Astrocyte (in vitro differentiated cells and primary cell): ENCODE measurements around the gene CRTC1. TPM values are rescaled to one million over a fixed set of nuclear protein-coding genes. Genes with fewer than 3 reads are reported as not detected.

Source experiments
- DNase-seq: peaks from one replicate; pipeline ENCODE4 v3.0.0-alpha.2; 2010; ENCODE audit warnings: low read depth
- FAIRE-seq: peaks from 2 replicates; lab custom pipeline; 2011; peaks lifted over from hg19 to GRCh38; lab: Jason Lieb, UNC
- H2AFZ ChIP-seq: 2 replicates; pipeline ENCODE4 v1.6.0; 2012; ENCODE audit warnings: low read depth, low read length, inconsistent platforms
- H3K27ac ChIP-seq: 2 replicates; pipeline ENCODE4 v1.5.1; 2011; ENCODE audit warnings: low read depth, low read length, inconsistent platforms
- H3K27me3 ChIP-seq: 2 replicates; pipeline ENCODE4 v1.6.0; 2011; ENCODE audit warnings: low read length, inconsistent platforms; ENCODE audit not compliant: insufficient read depth
- H3K36me3 ChIP-seq: 2 replicates; pipeline ENCODE4 v1.5.1; 2011; ENCODE audit warnings: low read length, inconsistent platforms; ENCODE audit not compliant: insufficient read depth
- H3K4me1 ChIP-seq: 2 replicates; pipeline ENCODE4 v1.5.1; 2011; ENCODE audit warnings: low read length, inconsistent platforms; ENCODE audit not compliant: insufficient read depth
- H3K4me2 ChIP-seq: 2 replicates; pipeline ENCODE4 v1.6.0; 2012; ENCODE audit warnings: low read length, inconsistent platforms
- H3K4me3 ChIP-seq: 2 replicates; pipeline ENCODE4 v1.5.1; 2011; ENCODE audit warnings: low read depth, mild to moderate bottlenecking, low read length, inconsistent platforms; ENCODE audit not compliant: insufficient read depth
- H3K79me2 ChIP-seq: 2 replicates; pipeline ENCODE4 v1.6.0; 2012; ENCODE audit warnings: mild to moderate bottlenecking, low read length, inconsistent platforms; ENCODE audit not compliant: insufficient read depth
- H3K9ac ChIP-seq: 2 replicates; pipeline ENCODE4 v1.6.0; 2012; ENCODE audit warnings: mild to moderate bottlenecking, low read length, inconsistent platforms
- H3K9me3 ChIP-seq: 2 replicates; pipeline ENCODE4 v1.5.1; 2012; ENCODE audit warnings: low read depth, mild to moderate bottlenecking, low read length, inconsistent platforms; ENCODE audit not compliant: insufficient read depth
- H4K20me1 ChIP-seq: 2 replicates; pipeline ENCODE4 v1.6.0; 2012; ENCODE audit warnings: low read length, inconsistent platforms; ENCODE audit not compliant: insufficient read depth
- H3K27ac Mint-ChIP-seq: one replicate; pipeline ENCODE4 v1.8.0; 2021; ENCODE audit warnings: mild to moderate bottlenecking, mixed read lengths; ENCODE audit not compliant: unreplicated experiment
- H3K27me3 Mint-ChIP-seq: one replicate; pipeline ENCODE4 v1.8.0; 2021; ENCODE audit warnings: low read depth, mixed read lengths; ENCODE audit not compliant: unreplicated experiment
- H3K36me3 Mint-ChIP-seq: one replicate; pipeline ENCODE4 v1.8.0; 2021; ENCODE audit warnings: low read depth, mixed read lengths; ENCODE audit not compliant: unreplicated experiment
- H3K4me1 Mint-ChIP-seq: one replicate; pipeline ENCODE4 v1.8.0; 2021; ENCODE audit warnings: low read depth, mixed read lengths; ENCODE audit not compliant: unreplicated experiment
- H3K4me3 Mint-ChIP-seq: one replicate; pipeline ENCODE4 v1.8.0; 2021; ENCODE audit warnings: mild to moderate bottlenecking, moderate library complexity, mixed read lengths; ENCODE audit not compliant: unreplicated experiment
- H3K9me3 Mint-ChIP-seq: one replicate; pipeline ENCODE4 v1.8.0; 2021; ENCODE audit warnings: mild to moderate bottlenecking, mixed read lengths; ENCODE audit not compliant: unreplicated experiment
- CTCF ChIP-seq: IDR thresholded peaks from 2 replicates; pipeline ENCODE4 v1.5.1; 2011; ENCODE audit warnings: low read depth, mild to moderate bottlenecking, inconsistent platforms, low read length, moderate library complexity; ENCODE audit not compliant: insufficient read depth
- EZH2 ChIP-seq: IDR thresholded peaks from 2 replicates; pipeline ENCODE4 v1.6.1; 2012; ENCODE audit warnings: mild to moderate bottlenecking, low read length, inconsistent platforms; ENCODE audit not compliant: insufficient read depth
- total RNA-seq: library from RNA; stranded (reverse); gene quantifications from 2 replicates; pipeline ENCODE4 v1.2.1, GENCODE V29; 2021

Gene CRTC1
- total RNA-seq, 1 donor from 2014 or later: 8.4 TPM

GRCh38 chr19:18741124-18742121 is 57.9 kb downstream of the CRTC1 start:
- Histone ChIP-seq H3K4me1 (no peaks in the 10 kb centered on the region), H3K4me3 (no peak overlapping the region), H3K9me3 (no peaks in the 10 kb centered on the region), H3K9ac (no peak overlapping the region), H3K79me2 (no peaks in the 10 kb centered on the region), H3K27me3 (no peaks in the 10 kb centered on the region), H3K27ac (no peak overlapping the region), H3K36me3 (no peaks in the 10 kb centered on the region), H3K4me2 (no peak overlapping the region), H4K20me1 (peaks cover 72% of the 10 kb centered on the region), H2AFZ (no peak overlapping the region)
- Mint-ChIP-seq H3K4me1 (peaks cover 5% of the 10 kb centered on the region), H3K27me3 (peaks cover 3% of the 10 kb centered on the region), H3K4me3 (no peak overlapping the region), H3K9me3 (no peaks in the 10 kb centered on the region), H3K27ac (no peak overlapping the region), H3K36me3 (peaks cover 3% of the 10 kb centered on the region)
- DNase-seq (no peak), FAIRE-seq (no peak)
- no peak for TF ChIP-seq CTCF
- TF ChIP-seq EZH2: no peak

GRCh38 chr19:18742324-18742723 is 58.8 kb downstream of the CRTC1 start:
- Histone ChIP-seq H2AFZ (no peak overlapping the region), H3K9ac (no peak overlapping the region), H4K20me1 (peaks cover 63% of the 10 kb centered on the region), H3K27me3 (no peaks in the 10 kb centered on the region), H3K4me3 (no peak overlapping the region), H3K4me2 (no peak overlapping the region), H3K79me2 (no peaks in the 10 kb centered on the region), H3K27ac (no peak overlapping the region), H3K36me3 (no peaks in the 10 kb centered on the region), H3K4me1 (no peaks in the 10 kb centered on the region), H3K9me3 (no peaks in the 10 kb centered on the region)
- Mint-ChIP-seq H3K36me3 (peaks cover 3% of the 10 kb centered on the region), H3K27ac (no peak overlapping the region), H3K4me3 (no peak overlapping the region), H3K9me3 (no peaks in the 10 kb centered on the region), H3K27me3 (peaks cover 3% of the 10 kb centered on the region), H3K4me1 (peaks cover 5% of the 10 kb centered on the region)
- no peak for TF ChIP-seq EZH2
- no peak for TF ChIP-seq CTCF
- DNase-seq: no peak
- no peak for FAIRE-seq
